Astrocyte (in vitro differentiated cells and primary cell): ENCODE data around the gene PEMT. TPM values are rescaled to one million over a fixed set of nuclear protein-coding genes. Genes with fewer than 3 reads are reported as not detected.
A peak's percentile ranks its signal among the peaks of the same experiment; 100 is the strongest.

Experiments
- DNase-seq: peaks from one replicate; pipeline ENCODE4 v3.0.0-alpha.2; 2010; ENCODE audit warnings: low read depth
- FAIRE-seq: peaks from 2 replicates; lab custom pipeline; 2011; peaks lifted over from hg19 to GRCh38; lab: Jason Lieb, UNC
- H2AFZ ChIP-seq: 2 replicates; pipeline ENCODE4 v1.6.0; 2012; ENCODE audit warnings: low read depth, low read length, inconsistent platforms
- H3K27ac ChIP-seq: 2 replicates; pipeline ENCODE4 v1.5.1; 2011; ENCODE audit warnings: low read depth, low read length, inconsistent platforms
- H3K27me3 ChIP-seq: 2 replicates; pipeline ENCODE4 v1.6.0; 2011; ENCODE audit warnings: low read length, inconsistent platforms; ENCODE audit not compliant: insufficient read depth
- H3K36me3 ChIP-seq: 2 replicates; pipeline ENCODE4 v1.5.1; 2011; ENCODE audit warnings: low read length, inconsistent platforms; ENCODE audit not compliant: insufficient read depth
- H3K4me1 ChIP-seq: 2 replicates; pipeline ENCODE4 v1.5.1; 2011; ENCODE audit warnings: low read length, inconsistent platforms; ENCODE audit not compliant: insufficient read depth
- H3K4me2 ChIP-seq: 2 replicates; pipeline ENCODE4 v1.6.0; 2012; ENCODE audit warnings: low read length, inconsistent platforms
- H3K4me3 ChIP-seq: 2 replicates; pipeline ENCODE4 v1.5.1; 2011; ENCODE audit warnings: low read depth, mild to moderate bottlenecking, low read length, inconsistent platforms; ENCODE audit not compliant: insufficient read depth
- H3K79me2 ChIP-seq: 2 replicates; pipeline ENCODE4 v1.6.0; 2012; ENCODE audit warnings: mild to moderate bottlenecking, low read length, inconsistent platforms; ENCODE audit not compliant: insufficient read depth
- H3K9ac ChIP-seq: 2 replicates; pipeline ENCODE4 v1.6.0; 2012; ENCODE audit warnings: mild to moderate bottlenecking, low read length, inconsistent platforms
- H3K9me3 ChIP-seq: 2 replicates; pipeline ENCODE4 v1.5.1; 2012; ENCODE audit warnings: low read depth, mild to moderate bottlenecking, low read length, inconsistent platforms; ENCODE audit not compliant: insufficient read depth
- H4K20me1 ChIP-seq: 2 replicates; pipeline ENCODE4 v1.6.0; 2012; ENCODE audit warnings: low read length, inconsistent platforms; ENCODE audit not compliant: insufficient read depth
- H3K27ac Mint-ChIP-seq: one replicate; pipeline ENCODE4 v1.8.0; 2021; ENCODE audit warnings: mild to moderate bottlenecking, mixed read lengths; ENCODE audit not compliant: unreplicated experiment
- H3K27me3 Mint-ChIP-seq: one replicate; pipeline ENCODE4 v1.8.0; 2021; ENCODE audit warnings: low read depth, mixed read lengths; ENCODE audit not compliant: unreplicated experiment
- H3K36me3 Mint-ChIP-seq: one replicate; pipeline ENCODE4 v1.8.0; 2021; ENCODE audit warnings: low read depth, mixed read lengths; ENCODE audit not compliant: unreplicated experiment
- H3K4me1 Mint-ChIP-seq: one replicate; pipeline ENCODE4 v1.8.0; 2021; ENCODE audit warnings: low read depth, mixed read lengths; ENCODE audit not compliant: unreplicated experiment
- H3K4me3 Mint-ChIP-seq: one replicate; pipeline ENCODE4 v1.8.0; 2021; ENCODE audit warnings: mild to moderate bottlenecking, moderate library complexity, mixed read lengths; ENCODE audit not compliant: unreplicated experiment
- H3K9me3 Mint-ChIP-seq: one replicate; pipeline ENCODE4 v1.8.0; 2021; ENCODE audit warnings: mild to moderate bottlenecking, mixed read lengths; ENCODE audit not compliant: unreplicated experiment
- CTCF ChIP-seq: IDR thresholded peaks from 2 replicates; pipeline ENCODE4 v1.5.1; 2011; ENCODE audit warnings: low read depth, mild to moderate bottlenecking, inconsistent platforms, low read length, moderate library complexity; ENCODE audit not compliant: insufficient read depth
- EZH2 ChIP-seq: IDR thresholded peaks from 2 replicates; pipeline ENCODE4 v1.6.1; 2012; ENCODE audit warnings: mild to moderate bottlenecking, low read length, inconsistent platforms; ENCODE audit not compliant: insufficient read depth
- total RNA-seq: library from RNA; stranded (reverse); gene quantifications from 2 replicates; pipeline ENCODE4 v1.2.1, GENCODE V29; 2021

Gene PEMT
- total RNA-seq, 1 donor from 2014 or later: 19.5 TPM

GRCh38 chr17:17595755-17596154 lies 4.2 kb upstream of the PEMT start:
- no peak overlapping the region for H3K4me3 Mint-ChIP-seq
- peaks cover 5% of the 10 kb centered on the region for H3K4me1 Mint-ChIP-seq
- Histone ChIP-seq H3K27ac (no peak overlapping the region), H3K4me2 (no peak overlapping the region), H3K9me3 (no peaks in the 10 kb centered on the region), H2AFZ (no peak overlapping the region), H3K36me3 (no peaks in the 10 kb centered on the region), H3K9ac (no peak overlapping the region), H3K4me3 (no peak overlapping the region), H4K20me1 (no peaks in the 10 kb centered on the region), H3K79me2 (peaks cover 6% of the 10 kb centered on the region), H3K27me3 (no peaks in the 10 kb centered on the region), H3K4me1 (peaks cover 3% of the 10 kb centered on the region)
- peaks cover 2% of the 10 kb centered on the region for H3K9me3 Mint-ChIP-seq
- DNase-seq: no peak
- no peaks in the 10 kb centered on the region for H3K27me3 Mint-ChIP-seq
- H3K27ac Mint-ChIP-seq: no peak overlapping the region
- no peak for FAIRE-seq
- TF ChIP-seq CTCF (no peak), EZH2 (no peak)
- H3K36me3 Mint-ChIP-seq: no peaks in the 10 kb centered on the region

GRCh38 chr17:17593222-17593620 lies 1.7 kb upstream of the PEMT start:
- peaks cover 5% of the 10 kb centered on the region for H3K4me1 Mint-ChIP-seq
- Histone ChIP-seq H3K27ac (no peak overlapping the region), H2AFZ (no peak overlapping the region), H3K4me1 (peaks cover 10% of the 10 kb centered on the region), H4K20me1 (no peaks in the 10 kb centered on the region), H3K27me3 (no peaks in the 10 kb centered on the region), H3K36me3 (no peaks in the 10 kb centered on the region), H3K4me2 (no peak overlapping the region), H3K9ac (no peak overlapping the region), H3K4me3 (no peak overlapping the region), H3K79me2 (peaks cover 28% of the 10 kb centered on the region), H3K9me3 (no peaks in the 10 kb centered on the region)
- FAIRE-seq (no peak), DNase-seq (no peak)
- H3K9me3 Mint-ChIP-seq: peaks cover 2% of the 10 kb centered on the region
- peak overlapping the region; percentile 54 for H3K4me3 Mint-ChIP-seq
- H3K27ac Mint-ChIP-seq: no peak overlapping the region
- H3K27me3 Mint-ChIP-seq: no peaks in the 10 kb centered on the region
- TF ChIP-seq CTCF (no peak), EZH2 (no peak)
- no peaks in the 10 kb centered on the region for H3K36me3 Mint-ChIP-seq

- Mint-ChIP-seq H3K36me3 (no peaks in the 10 kb centered on the region), H3K27me3 (no peaks in the 10 kb centered on the region), H3K27ac (peak overlapping the region; percentile 60), H3K4me3 (peak overlapping the region; percentile 100), H3K9me3 (peaks cover 2% of the 10 kb centered on the region), H3K4me1 (peaks cover 5% of the 10 kb centered on the region)
- H3K4me2 ChIP-seq: peak overlapping the region; percentile 98
- H3K79me2 ChIP-seq: peaks cover 33% of the 10 kb centered on the region
- peaks cover 2% of the 10 kb centered on the region for H4K20me1 ChIP-seq
- H2AFZ ChIP-seq: peak overlapping the region; percentile 88
- peak overlapping the region; percentile 65 for H3K27ac ChIP-seq
- H3K9me3 ChIP-seq: no peaks in the 10 kb centered on the region
- TF ChIP-seq EZH2 (no peak), CTCF (no peak)
- H3K4me3 ChIP-seq: peak overlapping the region; percentile 81
- no peak for DNase-seq
- H3K27me3 ChIP-seq: no peaks in the 10 kb centered on the region
- no peak for FAIRE-seq
- H3K4me1 ChIP-seq: peaks cover 10% of the 10 kb centered on the region
- no peaks in the 10 kb centered on the region for H3K36me3 ChIP-seq
- H3K9ac ChIP-seq: peak overlapping the region; percentile 93
These were observed 589 bp downstream of the PEMT start for GRCh38 chr17:17590883-17591354.
